A673 (cell line): ENCODE measurements around the gene DNM1. TPM values are rescaled to one million over a fixed set of nuclear protein-coding genes. Genes with fewer than 3 reads are reported as not detected.
A peak's percentile ranks its signal among the peaks of the same experiment; 100 is the strongest.

ENCODE experiments used
- BruUV-seq: library from RNA; stranded (reverse); fragments of 400-500 nt; replicated peaks from 2 replicates; lab custom pipeline; 2021; lab: Mats Ljungman, UMichigan
- CTCF ChIA-PET: fragments of 300-600 bp; sonication (Branson Sonifier 250); formaldehyde crosslinking; loops from one replicate; lab custom pipeline; 2022; ENCODE audit warnings: antibody characterized with exemption; lab: Charles Lee
- POLR2A ChIA-PET: fragments of 300-600 bp; sonication (Branson Sonifier 250); formaldehyde crosslinking; loops from one replicate; lab custom pipeline; 2022; ENCODE audit warnings: antibody characterized with exemption; ENCODE audit not compliant: low non-redundant PET; lab: Charles Lee
- DNase-seq: peaks from one replicate; pipeline ENCODE4 v3.0.0-alpha.2; 2015; ENCODE audit warnings: low spot score
- H3K27ac ChIP-seq: fragments of 200-600 bp; sonication (generic); 2 replicates; pipeline ENCODE4 v1.5.1; 2016; ENCODE audit warnings: mixed run types, low read depth, mild to moderate bottlenecking, mixed read lengths, antibody characterized with exemption, low read length; ENCODE audit not compliant: poor library complexity, severe bottlenecking
- H3K27me3 ChIP-seq: fragments of 200-600 bp; sonication (generic); replicated peaks from 2 replicates; pipeline ENCODE4 v1.6.1; 2017; ENCODE audit warnings: mixed run types, low read depth, mild to moderate bottlenecking, mixed read lengths, antibody characterized with exemption, low read length; ENCODE audit not compliant: insufficient read depth, poor library complexity
- H3K36me3 ChIP-seq: fragments of 200-600 bp; sonication (generic); 2 replicates; pipeline ENCODE4 v1.6.1; 2016; ENCODE audit warnings: mixed run types, mild to moderate bottlenecking, mixed read lengths, antibody characterized with exemption, low read length; ENCODE audit not compliant: insufficient read depth, poor library complexity, severe bottlenecking
- H3K4me1 ChIP-seq: fragments of 200-600 bp; sonication (generic); 2 replicates; pipeline ENCODE4 v1.6.1; 2017; ENCODE audit warnings: mixed run types, mild to moderate bottlenecking, mixed read lengths, antibody characterized with exemption, low read length; ENCODE audit not compliant: insufficient read depth, poor library complexity, severe bottlenecking
- H3K4me3 ChIP-seq: fragments of 200-600 bp; sonication (generic); 2 replicates; pipeline ENCODE4 v1.5.1; 2016; ENCODE audit warnings: low read depth, mixed run types, mild to moderate bottlenecking, mixed read lengths, low read length; ENCODE audit not compliant: poor library complexity, severe bottlenecking
- H3K9me3 ChIP-seq: fragments of 200-600 bp; sonication (generic); 2 replicates; pipeline ENCODE4 v1.6.1; 2016; ENCODE audit warnings: mixed run types, low read depth, mild to moderate bottlenecking, mixed read lengths, antibody characterized with exemption, low read length; ENCODE audit not compliant: poor library complexity, severe bottlenecking
- CTCF ChIP-seq: fragments of 300-800, 200-600 bp; sonication (generic); conservative IDR thresholded peaks from 2 replicates; pipeline ENCODE4 v1.5.1; 2017; ENCODE audit warnings: low read depth, mild to moderate bottlenecking, antibody characterized with exemption, low read length, moderate library complexity, mixed read lengths
- EZH2 ChIP-seq: fragments of 200-600 bp; sonication (generic); IDR thresholded peaks from 2 replicates; pipeline ENCODE4 v1.6.1; 2017; ENCODE audit warnings: borderline replicate concordance, low read depth, mild to moderate bottlenecking, mixed read lengths, antibody characterized with exemption, low read length; ENCODE audit not compliant: poor library complexity, severe bottlenecking
- intact Hi-C: fragments of 100-400 bp; cut with micrococcal nuclease; formaldehyde crosslinking; loops from one replicate; pipeline ENCODE4 v1.10.0; 2022; ENCODE audit not compliant: unreplicated experiment
- total RNA-seq: library from RNA; stranded (reverse); gene quantifications from 2 replicates; pipeline ENCODE4 v1.2.3, GENCODE V29; 2021

The DNM1 gene
- total RNA-seq, 1 experiment from 2014 or later = 7.6 TPM

DNA sequence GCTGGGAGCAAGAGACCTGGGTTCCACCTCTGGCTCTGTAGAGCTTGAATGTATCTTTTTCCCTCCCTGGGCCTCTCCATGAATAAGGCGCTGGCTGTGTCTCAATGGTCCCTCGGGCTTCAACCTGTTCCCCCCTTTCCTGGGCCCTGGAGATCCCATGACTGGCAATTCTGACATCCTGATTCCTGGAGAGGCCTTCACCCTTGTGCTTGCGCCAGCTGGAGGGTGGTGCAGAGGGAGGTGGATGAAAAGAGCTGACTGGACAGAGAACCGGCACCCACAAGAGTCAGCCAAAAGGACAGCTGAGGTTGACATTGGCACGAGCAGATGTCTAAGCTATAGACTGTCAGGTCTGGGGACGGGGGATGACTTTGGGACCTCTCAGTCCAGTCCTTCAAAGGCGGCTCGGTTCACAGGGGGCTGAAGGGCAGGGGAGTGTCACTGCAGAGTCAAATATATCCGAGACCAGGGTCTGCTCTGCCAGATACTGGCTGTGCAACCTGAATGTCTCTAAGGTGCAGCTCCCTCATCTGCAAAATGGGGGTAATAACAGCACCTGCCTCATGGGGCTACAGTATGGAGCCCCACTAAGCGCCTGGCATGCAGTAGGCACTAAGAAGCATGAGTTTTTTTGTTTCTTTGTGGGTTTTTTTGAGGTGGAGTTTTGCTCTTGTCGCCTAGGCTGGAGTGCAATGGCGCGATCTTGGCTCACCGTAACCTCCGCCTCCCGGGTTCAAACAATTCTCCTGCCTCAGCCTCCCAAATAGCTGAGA, 13.8 kb downstream of the DNM1 start:
- intact Hi-C loops = no loop called here
- H3K9me3 ChIP-seq = no peaks in the 10 kb centered on the region
- TF ChIP-seq EZH2 = no peak
- TF ChIP-seq CTCF = no peak
- POLR2A ChIA-PET = no interaction called here
- H3K36me3 ChIP-seq = no peaks in the 10 kb centered on the region
- CTCF ChIA-PET = no interaction called here
- peaks cover 22% of the 10 kb centered on the region for H3K4me1 ChIP-seq
- DNase-seq = no peak
- no peaks in the 10 kb centered on the region for H3K27me3 ChIP-seq
- H3K4me3 ChIP-seq = no peak overlapping the region
- no peak overlapping the region for H3K27ac ChIP-seq
- BruUV-seq = no TSS peak

- Histone ChIP-seq H3K4me1 (peaks cover 22% of the 10 kb centered on the region), H3K9me3 (no peaks in the 10 kb centered on the region), H3K27ac (no peak overlapping the region), H3K36me3 (no peaks in the 10 kb centered on the region), H3K4me3 (no peak overlapping the region), H3K27me3 (no peaks in the 10 kb centered on the region)
- BruUV-seq = no TSS peak
- TF ChIP-seq EZH2 = no peak
- TF ChIP-seq CTCF = no peak
- POLR2A ChIA-PET = interaction anchor here (0.6 kb wide), 1 partner anchor 481 kb away, joined by 9 read pairs; no protein-coding TSS in a partner anchor
- no peak for DNase-seq
- CTCF ChIA-PET = interaction anchor here (0.5 kb wide), 1 partner anchor 30 kb away, joined by 4 read pairs; no protein-coding TSS in a partner anchor
- intact Hi-C loops = no loop called here
These were observed 15.0 kb downstream of the DNM1 start for GRCh38 chr9:128218172-128218517.

DNA sequence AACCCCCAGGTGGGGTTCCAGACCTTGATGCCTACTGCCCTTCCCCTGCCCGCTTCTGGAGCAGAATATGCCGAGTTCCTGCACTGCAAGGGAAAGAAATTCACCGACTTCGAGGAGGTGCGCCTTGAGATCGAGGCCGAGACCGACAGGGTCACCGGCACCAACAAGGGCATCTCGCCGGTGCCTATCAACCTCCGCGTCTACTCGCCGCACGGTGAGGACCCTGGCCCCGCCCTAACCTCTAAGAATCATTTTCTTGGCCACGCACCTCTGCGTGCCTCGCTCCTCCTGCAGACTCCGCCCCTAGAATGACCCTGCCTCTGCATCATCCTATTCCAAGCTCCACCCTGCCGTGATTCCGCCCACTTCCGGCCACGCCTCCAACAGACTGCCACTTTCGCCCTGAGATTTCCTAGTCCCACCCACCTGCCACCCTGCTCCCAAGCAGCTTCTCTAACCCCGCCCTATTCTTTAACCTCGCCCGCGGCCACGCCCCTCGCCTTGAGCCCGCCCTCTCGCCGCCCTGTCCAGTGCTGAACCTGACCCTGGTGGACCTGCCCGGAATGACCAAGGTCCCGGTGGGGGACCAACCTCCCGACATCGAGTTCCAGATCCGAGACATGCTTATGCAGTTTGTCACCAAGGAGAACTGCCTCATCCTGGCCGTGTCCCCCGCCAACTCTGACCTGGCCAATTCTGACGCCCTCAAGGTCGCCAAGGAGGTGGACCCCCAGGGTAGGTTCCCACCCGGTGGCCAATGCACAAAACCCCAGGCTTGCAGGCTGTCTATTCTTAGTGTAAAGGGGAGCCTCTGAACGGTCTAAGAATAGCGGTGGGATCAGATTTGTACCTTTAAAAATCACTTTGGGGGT, 15.6 kb downstream of the DNM1 start:
- intact Hi-C loops = no loop called here
- ChIA-PET CTCF (interaction anchor here (0.5 kb wide), 1 partner anchor 31 kb away, joined by 4 read pairs; no protein-coding TSS in a partner anchor), POLR2A (no interaction called here)
- no peaks in the 10 kb centered on the region for H3K27me3 ChIP-seq
- BruUV-seq = no TSS peak
- TF ChIP-seq EZH2 = no peak
- TF ChIP-seq CTCF = no peak
- H3K4me1 ChIP-seq = peaks cover 22% of the 10 kb centered on the region
- H3K9me3 ChIP-seq = no peaks in the 10 kb centered on the region
- no peaks in the 10 kb centered on the region for H3K36me3 ChIP-seq
- no peak overlapping the region for H3K27ac ChIP-seq
- no peak overlapping the region for H3K4me3 ChIP-seq
- peak; percentile 86 for DNase-seq
